DMS53 (cell line): ENCODE results near the gene FBXO17.
"Not testable (repeated sequence)": the region's sequence is repeated elsewhere in the genome, so short reads cannot be mapped to it uniquely, and the experiment has no call there.

Experiments used
- DNase-seq: peaks from one replicate; lab custom pipeline; 2025; lab: John Stamatoyannopoulos, UW

Gene FBXO17

DNA sequence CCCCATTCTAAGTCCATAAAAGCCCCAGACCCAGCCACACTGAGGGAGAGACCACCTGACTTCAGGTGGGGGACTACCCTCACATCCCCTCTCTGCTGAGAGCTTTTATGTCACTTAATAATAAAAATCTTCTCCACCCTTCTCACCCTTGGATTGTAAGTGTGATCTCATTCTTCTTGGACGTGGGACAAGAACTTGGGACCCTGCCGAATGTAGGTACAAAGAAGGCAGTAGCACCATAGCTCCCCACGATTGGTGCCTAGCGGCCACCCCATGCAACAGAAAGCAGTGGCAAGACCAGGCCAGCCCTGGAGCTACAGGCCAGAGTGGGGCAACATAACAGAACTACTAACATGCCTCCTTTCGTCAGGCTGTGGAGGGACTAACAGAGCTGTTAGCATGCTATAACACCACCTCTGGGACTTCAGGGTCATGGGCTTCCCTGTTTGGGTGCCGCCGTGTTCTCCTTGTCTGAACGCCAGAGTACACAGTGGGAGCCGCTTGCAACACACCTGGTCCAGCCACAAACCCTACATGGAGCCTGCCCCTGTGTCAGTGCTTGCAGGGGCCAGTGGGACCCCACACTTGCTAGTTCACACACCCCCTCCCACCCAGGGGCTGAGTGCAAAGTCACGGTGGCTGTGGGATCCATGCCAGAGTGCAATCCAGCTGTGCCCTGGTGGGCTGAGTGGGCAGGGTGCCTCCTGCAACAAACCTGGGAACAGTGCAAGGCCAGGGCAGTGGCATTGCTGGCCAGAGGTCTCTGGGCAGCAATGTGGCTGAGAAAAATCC lies 5.2 kb upstream of the FBXO17 start:
- DNase-seq: no peak

DNA sequence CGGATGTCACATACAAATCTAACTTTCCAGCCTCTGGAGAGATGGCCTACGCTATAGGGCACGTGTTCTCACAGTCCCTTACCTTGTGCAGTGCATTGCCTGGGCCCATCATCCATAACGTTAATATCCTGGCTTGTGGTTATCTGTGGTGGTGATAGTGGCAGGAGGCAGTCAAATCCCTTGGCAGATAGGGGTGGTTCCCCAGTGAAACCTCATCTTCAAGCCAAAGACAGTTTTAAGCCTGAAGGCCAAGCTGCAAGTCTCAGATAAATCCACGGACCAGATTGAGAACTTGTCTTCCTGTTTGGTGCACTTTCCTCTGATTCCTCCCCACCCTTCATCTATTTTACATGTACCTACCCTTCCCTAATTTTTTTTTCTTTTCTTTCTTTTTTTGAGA lies 4.3 kb upstream of the FBXO17 start:
- no peak for DNase-seq

DNA sequence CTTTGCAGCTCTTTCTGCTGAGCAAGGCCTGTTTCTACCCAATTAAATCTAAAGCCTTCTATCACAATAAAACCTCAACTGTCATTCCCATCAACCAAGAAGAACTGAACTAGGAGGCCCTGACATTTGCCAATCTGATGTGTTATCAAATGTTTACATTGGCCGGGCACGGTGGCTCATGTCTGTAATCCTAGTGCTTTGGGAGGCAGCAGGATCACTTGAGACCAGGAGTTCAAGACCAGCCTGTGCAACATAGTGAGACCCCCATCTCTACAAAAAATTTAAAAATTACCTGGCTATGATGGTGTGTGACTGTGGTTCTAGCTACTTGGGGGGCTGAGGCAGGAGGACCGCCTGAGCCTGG lies 2.8 kb upstream of the FBXO17 start:
- no peak for DNase-seq

DNA sequence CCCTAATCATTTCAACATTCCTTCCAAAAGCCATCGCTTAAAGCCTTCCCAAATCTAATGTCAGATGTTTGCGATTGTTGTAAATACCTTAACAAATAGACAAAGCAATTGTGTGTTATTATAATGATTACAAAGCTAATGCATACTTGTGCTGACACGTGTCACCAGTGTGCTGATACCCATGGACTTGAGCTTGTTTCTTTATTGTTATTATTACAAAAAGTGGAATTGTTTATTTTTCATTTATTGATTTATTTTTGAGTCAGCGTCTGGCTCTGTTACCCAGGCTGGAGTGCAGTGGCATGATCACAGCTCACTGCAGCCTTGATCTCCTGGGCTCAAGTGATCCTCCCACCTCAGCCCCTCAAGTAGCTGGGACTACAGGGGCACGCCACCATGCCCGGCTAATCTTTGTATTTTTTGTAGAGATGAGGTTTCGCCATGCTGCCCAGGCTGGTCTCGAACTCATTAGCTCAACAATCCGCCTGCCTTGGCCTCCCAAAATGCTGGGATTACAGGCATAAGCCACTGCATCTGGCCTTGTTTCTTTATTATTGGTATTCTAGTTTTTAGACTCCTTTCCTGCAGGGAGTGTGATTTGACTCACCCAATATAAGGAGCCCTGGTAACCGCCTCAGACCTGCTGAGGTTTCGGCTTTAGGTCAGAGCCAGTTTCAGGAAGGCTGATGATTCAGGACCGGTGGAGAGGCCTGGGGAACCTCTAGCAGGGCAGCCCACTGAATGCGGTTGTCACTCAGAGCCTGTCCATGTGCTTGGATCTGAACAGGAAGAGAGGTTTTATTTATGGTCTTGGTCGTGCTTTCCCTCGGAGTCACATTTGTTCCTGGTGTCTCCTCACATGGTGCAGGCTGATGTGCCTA lies 2.1 kb upstream of the FBXO17 start:
- no peak for DNase-seq

DNA sequence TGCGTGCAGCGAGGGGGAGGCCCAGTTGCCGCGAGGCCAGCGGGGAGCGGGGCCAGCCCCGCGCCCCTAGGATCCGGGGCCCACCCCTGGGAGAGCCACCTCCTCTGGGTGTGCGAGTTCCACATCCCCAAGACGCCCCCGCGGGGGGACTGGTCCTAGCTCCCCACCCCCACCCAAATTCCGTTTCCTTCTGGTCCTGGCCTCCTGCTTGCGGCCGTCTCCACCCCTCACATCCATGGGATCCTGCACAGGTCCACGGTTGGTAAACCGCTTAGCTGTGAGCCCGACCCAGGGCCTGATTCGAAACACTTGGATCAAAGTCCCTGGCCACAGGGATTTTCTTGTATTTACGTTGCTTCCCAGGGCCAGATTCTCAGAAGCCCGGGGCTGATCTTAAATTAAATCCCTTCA lies 324 bp upstream of the FBXO17 start:
- DNase-seq: peak; percentile 37

DNA sequence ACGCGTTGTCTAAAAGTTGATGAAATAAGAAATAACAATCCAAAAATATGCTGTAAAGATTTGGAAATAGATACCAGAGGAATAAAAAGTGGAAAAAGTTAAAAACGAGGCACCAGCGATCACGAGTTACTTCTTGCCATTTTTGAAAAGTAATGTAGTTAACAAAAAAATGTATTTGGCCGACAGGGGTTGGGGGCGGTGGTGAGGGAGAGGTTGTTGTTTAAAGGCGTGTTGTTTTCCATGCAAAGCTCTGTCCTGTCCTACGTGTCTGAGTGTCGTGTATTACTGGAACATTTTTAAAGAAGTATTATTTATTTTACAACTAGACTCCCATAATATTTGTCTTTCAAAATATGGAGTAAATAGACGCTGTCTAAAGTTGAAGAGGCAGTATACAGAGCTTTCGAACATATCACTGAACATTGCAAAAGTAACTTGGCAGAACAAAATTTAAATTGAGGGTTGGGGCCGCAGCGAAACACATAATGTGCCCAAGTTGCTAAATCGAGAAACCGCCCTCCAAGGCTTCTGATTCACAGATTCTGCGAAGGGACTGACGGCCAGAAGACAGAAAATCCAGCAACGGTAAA lies 823 bp downstream of the FBXO17 start:
- DNase-seq: no peak

DNA sequence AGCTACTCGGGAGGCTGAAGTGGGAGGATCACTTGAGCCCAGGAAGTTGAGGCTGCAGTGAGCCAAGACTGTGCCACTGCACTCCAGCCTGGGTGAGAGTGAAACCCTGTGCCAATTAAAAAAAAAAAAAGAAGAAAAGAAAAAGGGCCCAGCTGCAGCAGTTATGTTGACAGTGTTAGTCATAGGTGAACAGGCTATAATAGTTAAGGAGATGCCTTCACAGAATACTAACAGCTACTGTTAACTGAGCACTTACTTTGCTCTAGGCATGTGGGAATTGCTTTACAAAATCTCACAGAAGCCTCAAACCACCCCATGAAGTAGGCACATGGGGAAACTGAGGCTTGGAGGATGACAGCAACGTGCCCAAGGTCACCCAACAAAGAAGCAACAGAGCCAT lies 3.9 kb downstream of the FBXO17 start:
- DNase-seq: peak; percentile 44

DNA sequence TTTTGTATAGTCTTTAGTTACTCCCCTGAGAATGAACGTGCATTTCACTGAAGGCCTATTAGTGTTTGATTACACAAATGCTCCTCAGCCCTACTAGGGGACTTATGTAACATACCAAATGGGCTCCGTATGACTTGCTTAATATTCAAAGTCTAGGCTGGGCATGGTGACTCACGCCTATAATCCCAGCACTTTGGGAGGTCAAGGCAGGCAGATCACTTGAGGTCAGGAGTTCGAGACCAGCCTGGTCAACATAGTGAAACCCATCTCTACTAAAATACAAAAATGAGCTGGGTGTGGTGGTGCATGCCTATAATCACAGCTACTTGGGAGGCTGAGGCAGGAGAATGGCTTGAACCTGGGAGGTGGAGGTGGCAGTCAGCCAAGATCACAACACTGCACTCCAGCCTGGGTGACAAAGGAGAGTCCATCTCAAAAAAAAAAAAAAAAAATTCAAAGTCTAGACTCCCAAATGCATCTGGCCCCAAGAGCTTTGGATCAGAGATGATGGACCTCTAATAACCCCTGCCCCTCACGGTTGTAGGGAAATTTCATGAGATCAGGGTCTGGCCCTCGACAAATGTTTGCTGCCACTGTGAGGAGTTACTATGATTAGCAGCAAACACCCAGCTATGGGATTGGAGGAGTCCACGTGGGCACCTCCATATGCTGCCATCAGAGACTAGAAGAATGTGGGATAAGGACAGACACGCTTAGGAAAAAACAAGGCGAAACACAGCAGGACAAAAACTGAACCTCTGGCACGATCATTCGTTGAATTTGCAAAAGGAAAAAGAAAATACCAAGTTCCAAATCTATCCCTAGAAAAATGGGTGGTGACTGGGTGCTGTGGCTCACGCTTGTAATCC lies 4.6 kb downstream of the FBXO17 start:
- no peak for DNase-seq

DNA sequence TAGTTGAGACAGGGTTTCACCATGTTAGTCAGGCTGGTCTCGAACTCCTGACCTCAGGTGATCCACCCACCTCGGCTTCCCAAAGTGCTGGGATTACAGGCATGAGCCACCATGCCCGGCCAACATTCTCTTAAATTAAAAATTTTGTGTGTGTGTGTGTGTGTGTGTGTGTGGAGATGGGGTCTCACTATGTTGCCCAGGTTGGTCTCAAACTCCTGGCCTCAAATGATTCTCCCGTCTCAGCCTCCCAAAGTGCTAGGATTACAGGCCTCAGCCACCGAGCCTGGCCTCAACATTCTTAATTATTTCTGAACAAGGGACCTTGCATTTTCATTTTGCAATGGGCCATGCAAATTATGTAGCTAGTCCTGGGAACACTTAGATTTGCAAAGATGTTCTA lies 9.4 kb downstream of the FBXO17 start:
- not testable (repeated sequence) for DNase-seq

DNA sequence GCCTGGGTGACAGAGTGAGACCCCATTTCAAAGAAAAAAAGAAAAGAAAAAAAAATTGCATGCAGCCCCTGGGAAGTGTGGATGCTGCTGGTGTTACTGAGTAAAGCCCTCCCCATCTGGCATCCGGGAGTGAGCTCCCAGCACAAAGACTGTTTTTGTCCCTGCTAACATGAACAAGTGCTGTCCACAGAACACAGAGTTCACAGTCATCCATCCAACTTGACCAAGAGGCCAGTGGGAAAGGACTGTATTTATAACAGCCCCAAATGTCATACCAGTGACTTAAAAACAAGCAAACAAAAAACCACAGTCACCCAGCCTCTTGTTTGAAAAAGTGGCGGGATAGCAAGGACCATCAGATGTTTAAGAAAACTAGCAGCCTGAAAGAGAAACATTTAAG lies 10.8 kb downstream of the FBXO17 start:
- DNase-seq: no peak

DNA sequence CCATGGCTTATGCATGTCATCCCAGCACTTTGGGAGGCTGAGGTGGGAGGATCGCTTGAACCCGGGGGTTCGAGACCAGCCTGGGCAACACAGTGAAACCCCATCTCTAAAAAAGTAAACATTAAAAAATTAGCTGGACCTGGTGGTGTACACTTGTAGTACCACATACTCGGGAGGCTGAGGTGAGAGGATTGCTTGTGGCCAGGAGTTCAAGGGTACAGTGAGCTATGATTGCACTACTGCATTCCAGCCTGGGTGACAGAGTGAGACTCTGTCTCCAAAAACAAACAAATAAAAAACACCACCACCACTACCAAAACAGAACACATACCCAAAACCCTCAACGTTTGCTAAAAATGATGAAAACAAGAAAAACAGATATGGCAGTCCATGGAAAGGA lies 15.9 kb downstream of the FBXO17 start:
- DNase-seq: no peak

DNA sequence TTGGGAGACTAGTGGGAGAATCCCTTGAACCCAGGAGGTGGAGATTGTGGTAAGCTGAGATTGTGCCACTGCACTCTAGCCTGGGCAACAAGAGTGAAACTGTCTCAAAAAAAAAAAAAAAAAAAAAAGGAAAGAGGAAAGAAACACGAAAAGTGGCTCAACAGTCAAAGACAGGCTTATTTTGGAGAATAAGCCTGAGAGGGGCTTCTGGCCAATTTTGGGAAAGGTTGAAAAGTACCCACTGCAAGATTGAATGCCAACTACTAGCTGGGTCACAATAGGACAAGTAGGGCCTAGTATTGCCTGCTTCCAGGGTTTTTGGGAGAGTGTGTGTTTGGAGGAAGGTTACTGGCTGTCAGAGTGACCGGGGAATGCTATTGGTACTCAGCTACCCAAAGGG lies 17.2 kb downstream of the FBXO17 start:
- no peak for DNase-seq

DNA sequence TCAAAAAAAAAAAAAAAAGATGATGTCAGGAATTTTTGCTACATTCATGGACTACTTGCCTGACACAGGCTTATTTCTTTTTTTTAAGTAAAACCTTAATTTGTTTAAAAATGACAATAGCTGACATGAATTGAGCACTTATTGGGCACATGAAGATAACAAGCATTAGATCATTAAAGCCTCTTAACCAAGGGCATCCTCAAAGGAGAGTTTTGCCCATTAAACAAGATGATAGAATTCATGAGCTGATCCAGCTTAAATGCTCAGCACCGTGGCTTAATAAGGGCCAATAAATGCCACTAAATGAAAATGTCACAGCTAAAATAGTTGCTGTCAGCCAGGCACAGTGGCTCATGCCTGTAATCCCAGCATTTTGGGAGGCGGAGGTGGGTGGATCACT lies 19.3 kb downstream of the FBXO17 start:
- no peak for DNase-seq

DNA sequence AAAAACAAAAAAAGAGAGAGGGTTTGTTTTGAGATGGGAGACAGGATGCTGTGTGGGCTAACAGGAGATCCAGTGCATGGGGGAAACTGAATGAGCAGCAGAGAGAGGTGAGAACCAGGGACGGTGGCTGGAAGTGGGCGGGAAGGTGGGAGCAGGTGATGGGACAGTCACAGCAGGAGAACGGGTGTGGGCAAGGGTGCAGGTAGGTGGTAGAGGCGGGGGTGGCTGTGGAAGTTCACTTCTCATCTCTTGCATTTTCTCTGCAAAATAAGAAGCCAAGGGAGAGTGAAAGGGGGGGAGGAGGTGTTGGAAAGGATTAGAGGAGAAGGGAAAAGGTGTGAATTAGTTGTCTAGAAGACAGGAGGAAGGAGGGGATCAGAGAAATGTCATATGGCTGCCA lies 21.9 kb downstream of the FBXO17 start:
- DNase-seq: no peak

DNA sequence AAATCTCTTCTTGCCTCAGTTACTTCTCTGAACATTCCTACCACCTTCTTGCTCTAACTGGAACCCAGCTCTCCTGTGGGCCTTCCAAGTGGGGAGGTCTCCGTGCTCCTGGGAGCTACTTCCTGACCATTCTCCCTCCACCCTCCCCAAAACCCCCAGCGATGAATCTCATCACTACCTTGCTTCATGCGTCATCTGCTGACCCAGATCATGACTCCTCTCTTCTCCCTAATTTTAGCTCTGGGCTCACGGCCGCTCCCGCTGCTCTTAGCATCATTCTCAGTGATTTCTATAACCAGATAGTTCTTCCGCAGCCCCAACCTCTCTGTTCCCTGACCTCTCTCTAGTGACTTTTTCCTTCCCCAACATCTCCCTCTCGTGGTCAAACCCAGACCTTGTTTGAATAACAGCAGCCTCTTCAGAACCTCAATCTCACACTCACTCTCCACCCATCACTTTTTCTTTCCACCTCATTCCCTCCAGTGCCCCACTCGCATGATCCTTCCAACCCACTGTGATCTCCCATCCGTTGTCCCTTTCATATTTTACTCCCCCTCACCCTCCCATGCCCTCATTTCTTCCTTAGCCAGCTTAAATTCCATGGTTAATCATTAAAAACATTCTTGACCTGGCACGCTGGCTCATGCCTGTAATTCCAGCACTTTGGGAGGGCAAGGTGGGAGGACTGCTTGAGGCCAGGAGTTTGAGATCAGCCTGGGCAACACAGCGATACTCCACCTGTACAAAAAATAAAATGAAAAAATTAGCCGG lies 23.0 kb downstream of the FBXO17 start:
- DNase-seq: peak; percentile 92

DNA sequence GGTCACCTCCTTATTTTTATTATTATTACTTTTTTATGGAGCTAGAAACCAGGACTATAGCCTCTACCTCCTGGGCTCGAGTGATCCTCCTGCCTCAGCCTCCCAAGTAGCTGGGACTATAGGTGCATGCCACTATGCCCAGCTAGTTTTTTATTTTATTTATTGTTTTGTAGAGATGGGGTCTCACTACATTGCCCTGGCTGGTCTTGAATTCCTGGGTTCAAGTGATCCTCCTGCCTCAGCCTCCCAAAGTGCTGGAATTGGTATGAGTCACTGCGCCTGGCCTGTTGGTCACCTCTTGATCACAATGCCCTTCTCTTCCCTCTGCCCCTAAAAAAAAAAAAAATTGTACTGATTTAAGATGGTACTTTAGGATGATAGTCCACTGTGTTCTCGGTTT lies 24.4 kb downstream of the FBXO17 start:
- DNase-seq: no peak

DNA sequence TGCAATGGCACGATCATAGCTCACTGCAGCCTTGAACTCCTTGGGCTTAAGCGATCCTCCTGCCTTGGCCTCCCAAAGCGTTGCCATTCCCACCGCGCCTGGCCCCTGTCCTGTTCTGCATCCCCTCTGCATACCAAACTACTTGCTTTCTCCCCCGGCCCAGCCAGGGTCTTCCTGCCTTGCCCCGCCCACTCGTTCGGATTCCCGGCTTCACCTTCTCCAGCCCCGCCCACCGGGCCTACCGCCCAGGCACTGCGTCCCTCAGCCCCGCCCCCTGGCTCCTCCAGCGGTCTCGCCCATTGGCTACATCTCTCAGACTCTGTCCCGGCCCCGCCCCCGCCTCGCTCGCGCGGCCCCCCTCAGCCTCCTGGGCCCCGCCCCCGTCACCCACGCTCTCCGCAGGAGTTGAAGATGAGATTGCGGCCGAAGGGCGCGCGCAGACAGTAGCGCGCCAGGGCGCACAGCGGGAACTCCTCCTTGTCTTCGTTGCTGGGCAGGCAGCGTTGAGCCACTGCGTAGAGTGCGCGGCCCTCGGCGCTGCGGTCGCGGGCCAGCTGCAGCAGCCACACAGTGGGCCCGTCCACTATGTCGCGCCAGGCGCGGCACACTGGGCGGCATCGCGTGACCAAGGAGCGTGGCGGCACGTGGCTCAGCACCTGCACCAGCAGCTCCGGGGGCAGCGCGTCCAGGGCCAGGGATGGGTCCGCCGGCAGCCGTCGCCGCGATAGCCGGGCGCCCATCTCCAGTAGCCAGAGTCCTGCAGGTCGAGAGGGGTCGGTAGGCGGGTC lies 25.8 kb downstream of the FBXO17 start:
- peak; percentile 90 for DNase-seq

DNA sequence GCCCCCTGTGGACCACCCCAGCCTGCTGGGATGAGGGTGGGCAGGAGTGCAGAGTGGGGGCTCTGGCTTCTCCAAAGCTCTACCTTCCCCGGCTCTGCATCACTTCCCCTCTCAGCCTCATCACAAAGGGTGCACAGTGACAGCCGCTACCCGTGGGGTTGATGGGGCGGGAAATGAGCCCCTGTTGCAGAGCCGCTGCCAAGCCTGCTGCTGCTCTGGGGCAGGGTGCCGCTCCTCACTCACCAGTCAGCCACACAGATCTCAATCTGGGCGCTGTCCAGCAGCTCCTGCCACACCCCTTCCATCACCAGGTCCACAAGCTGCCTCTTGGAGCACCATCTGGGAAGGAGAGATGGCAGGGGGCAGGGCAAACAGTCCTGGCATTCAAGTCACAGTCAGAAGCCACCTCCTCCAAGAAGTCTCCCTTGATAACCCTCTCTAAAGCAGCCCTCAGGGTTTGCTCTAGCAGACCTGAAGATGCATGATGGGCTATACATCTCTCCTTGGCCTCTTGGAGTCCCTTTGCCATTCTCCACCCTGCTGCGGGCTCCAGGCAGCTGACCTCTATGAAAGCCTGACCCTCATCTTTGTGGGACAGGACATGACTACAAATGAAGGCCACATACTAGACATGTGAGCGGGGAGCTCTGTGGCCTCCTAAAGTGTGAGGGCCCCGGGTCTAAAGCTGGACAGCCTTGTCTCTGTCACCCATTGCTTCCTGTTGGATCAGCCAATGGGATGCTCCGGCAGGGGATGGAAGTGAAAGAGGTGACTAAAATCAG lies 29.1 kb downstream of the FBXO17 start:
- DNase-seq: no peak

DNA sequence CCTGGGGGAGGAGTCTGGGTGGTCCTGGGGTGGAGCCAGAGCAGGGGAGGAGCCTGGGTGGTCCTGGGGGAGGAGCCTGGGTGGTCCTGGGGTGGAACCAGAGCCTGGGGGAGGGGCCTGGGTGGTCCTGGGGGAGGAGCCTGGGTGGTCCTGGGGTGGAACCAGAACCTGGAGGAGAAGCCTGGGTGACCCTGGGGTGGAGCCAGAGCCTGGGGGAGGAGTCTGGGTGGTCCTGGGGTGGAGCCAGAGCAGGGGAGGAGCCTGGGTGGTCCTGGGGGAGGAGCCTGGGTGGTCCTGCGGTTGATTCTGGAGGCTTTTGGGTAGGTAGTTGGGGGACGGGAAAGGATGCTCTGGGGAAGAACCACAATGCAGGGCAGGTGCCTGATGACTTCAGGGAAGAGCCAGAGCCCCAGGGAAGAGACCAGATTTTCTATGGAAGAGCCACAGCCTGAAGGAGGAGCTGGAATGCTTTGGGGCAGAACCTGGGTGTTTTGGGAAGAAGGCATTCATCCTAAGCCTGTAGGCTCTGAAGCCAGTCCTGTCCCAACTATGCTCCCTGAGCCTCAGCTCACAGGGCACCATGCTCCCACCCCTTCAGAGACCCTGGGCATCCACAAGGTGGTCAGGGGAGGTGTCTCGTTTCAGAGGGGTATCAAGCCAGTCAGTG lies 29.8 kb downstream of the FBXO17 start:
- no peak for DNase-seq
